ENCODE results near the gene PIGU. TPM values are rescaled to one million over a fixed set of nuclear protein-coding genes. Genes with fewer than 3 reads are reported as not detected.

The PIGU gene
- total RNA-seq, 1 donor from 2014 or later: 33.5 TPM

- peak; percentile 93 for DNase-seq (ENCODE audit: low spot score)
Observed at GRCh38 chr20:34558320-34559218, 118.3 kb downstream of the PIGU start, which contains the start of gene MAP1LC3A. Gene MAP1LC3A, plus strand, starts transcription at chr20:34558718. Its CDS starts 151 bp downstream, at chr20:34558869.

DNA sequence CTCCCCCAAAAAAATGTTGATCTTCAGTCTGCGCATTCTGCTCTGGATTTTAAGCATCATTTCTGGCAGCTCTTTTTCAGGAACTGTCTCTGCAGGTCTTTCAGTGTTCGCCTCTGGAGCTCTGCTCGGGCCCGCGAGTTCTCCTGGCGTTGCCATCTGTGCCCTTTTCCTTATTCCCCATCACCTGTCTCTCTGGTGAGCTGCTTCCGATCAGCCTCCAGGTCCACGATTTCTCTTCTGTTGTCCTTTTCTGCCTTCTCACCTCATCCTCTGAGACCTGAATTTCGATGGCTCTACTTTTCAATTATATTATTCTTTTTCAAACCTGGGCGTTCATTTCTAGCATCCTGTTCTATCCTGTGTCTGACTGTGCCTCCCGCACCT is 119.0 kb downstream of the PIGU start:
- no peak for DNase-seq (ENCODE audit: low spot score)

GRCh38 chr20:34553366-34553867 is 123.5 kb downstream of the PIGU start:
- no peak for DNase-seq (ENCODE audit: low spot score)

DNA sequence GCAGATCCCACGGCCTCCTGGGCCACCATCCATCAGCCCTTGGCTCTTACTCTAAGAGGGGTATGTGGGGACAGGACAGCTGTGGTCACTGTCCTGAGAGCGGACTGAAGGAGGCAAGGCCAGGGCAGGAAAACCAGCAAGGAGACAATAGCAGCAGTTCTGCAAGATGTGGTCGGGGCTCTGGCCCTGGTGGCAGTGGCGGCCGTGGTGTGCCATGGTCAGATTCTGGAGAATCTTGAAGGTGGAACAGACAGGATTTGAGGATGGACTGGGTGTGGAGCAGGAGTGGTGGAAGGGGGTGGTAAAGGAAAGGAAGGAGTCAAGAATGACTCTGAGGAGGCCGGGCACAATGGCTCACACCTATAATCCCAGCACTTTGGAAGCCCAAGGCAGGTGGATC is 124.3 kb downstream of the PIGU start:
- DNase-seq (ENCODE audit: low spot score): no peak

GRCh38 chr20:34549929-34550305 is 127.0 kb downstream of the PIGU start:
- DNase-seq (ENCODE audit: low spot score): no peak

- peak; percentile 67 for DNase-seq (ENCODE audit: low spot score)
Observed at GRCh38 chr20:34549291-34549928, 127.5 kb downstream of the PIGU start.

DNA sequence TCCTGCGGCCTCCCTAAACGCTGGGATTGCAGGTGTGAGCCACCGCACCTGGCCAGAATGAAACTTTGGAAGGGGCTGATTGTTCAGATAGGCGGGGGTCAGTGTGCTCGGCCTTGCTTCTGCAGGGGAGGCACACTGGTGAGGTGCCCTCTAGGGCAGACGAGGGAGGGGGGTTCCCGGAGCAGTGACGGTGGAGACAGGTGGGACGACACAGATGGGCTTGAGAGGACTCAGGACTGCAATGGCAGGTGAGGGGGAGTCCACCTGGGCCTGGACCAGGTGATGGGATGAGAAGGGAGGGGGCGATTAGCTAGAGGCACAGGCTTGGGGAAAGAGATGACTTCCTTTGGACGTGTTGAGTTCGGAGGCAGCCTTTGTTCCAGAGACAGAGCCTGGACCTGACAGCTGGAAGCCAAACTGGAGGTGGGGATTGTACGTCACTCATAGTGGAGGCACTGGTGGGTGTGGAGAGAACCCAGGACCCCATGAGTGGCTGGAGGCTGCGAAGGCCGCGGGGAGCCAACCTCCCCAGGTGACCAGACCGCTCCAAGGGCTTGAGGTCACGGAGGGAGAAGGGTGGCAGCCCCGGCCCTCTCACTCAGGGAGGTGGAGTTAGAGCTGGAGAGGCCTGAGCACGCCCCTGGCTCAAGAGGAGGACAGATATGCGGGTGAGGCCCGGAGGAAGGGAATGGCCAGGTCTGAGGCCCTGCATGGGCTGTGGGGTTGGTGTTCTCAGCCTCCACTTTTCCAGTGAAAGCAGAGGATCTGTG is 128.9 kb downstream of the PIGU start:
- DNase-seq (ENCODE audit: low spot score): no peak

DNA sequence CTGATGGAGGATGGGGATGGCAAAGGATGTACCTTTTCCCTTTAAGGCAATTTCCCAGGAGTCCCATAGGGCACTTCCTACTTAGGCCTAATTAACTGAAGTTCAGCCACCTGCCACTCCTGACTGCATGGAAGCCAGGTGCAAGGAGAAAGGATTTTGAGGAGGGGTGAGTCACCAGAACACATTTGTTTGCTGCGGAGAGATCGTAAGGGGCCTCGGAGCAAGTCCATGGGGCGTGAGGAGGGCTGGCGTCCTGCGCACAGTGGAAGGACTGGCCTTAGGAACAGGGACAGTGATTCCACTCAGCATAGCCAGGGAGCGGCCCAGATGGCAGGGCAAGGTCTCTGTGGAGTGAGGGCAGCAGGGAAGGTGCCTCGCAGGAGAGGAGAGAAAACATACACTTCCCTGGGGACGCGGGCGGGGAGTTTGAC is 130.1 kb downstream of the PIGU start:
- no peak for DNase-seq (ENCODE audit: low spot score)

- no peak for DNase-seq (ENCODE audit: low spot score)
Observed at GRCh38 chr20:34544109-34544796, 132.6 kb downstream of the PIGU start.

DNA sequence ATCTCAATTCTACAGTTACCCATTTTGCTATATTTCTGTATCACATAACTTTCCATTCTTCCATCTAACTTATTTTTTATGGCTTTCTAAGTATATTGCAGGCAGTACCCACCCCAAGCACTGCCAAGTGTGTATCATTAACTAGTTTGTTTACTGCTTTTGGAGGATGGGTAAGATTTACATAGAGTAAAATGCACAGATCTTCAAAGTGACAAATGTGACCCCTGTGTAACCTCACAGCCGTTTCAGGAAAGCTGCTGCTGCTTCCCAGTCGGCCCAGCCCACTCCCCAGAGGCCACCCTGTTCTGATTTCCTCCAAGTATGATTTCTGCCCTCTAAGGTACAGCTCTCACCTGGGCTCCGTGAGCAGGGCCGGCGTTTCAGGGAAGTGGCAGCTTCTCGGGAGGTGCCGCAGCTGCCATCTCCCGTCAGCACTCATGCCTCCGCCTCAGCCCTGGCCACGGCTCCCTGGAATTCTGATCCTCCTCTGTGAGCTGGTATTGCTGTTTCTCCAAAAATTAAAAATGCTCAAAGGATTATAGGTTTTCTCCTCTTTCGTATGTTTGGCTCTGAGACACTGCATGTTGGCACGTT is 133.3 kb downstream of the PIGU start:
- DNase-seq (ENCODE audit: low spot score): no peak

DNA sequence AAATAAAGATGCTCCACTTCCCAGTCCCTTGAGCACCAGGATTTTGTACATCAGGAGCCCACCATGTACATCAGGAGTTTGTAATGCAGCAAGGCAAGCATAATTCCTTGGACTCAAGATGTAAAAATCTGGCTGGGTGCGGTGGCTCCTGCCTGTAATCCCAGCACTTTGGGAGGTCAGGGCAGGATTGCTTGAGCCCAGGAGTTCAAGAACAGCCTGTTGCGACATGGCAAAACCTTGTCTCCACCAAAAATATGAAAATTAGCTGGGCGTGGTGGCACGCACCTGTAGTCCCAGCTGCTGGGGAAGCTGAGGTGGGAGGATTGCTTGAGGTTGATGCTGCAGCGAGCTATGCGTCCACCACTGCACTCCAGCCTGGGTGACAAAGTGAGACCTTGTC is 134.5 kb downstream of the PIGU start:
- DNase-seq (ENCODE audit: low spot score): no peak

- no peak for DNase-seq (ENCODE audit: low spot score)
Observed at GRCh38 chr20:34541917-34542316, 135.0 kb downstream of the PIGU start.

DNA sequence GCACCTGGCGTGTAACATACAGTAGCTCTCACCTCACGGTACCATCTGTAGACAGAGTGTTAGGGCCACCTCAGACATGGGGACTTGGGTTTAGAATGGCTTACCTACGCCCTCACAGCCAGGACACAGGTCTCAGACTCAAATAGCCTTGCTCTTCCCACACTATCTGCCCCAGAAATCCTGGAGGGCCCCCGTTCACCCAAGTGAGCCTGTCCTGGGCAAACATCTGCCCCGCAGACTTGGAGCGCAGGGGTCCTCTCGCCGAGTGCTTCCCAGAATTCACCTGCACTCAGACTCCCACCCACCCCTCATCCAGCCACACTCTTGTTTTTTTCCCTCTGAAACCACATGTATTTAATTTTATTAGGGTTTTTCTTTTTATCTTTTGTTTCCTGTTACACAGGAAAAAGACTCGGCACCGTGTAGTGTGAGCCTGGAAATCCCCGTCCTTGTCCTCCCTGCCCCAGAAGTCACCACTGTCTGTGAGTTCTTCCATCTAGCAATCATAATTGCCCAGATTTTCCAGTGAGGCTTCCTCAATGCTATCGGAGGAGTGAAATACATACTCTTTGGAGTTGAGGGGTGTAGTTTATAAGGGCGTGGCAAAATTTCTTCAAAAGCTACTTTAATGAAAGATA is 135.5 kb downstream of the PIGU start:
- no peak for DNase-seq (ENCODE audit: low spot score)

DNA sequence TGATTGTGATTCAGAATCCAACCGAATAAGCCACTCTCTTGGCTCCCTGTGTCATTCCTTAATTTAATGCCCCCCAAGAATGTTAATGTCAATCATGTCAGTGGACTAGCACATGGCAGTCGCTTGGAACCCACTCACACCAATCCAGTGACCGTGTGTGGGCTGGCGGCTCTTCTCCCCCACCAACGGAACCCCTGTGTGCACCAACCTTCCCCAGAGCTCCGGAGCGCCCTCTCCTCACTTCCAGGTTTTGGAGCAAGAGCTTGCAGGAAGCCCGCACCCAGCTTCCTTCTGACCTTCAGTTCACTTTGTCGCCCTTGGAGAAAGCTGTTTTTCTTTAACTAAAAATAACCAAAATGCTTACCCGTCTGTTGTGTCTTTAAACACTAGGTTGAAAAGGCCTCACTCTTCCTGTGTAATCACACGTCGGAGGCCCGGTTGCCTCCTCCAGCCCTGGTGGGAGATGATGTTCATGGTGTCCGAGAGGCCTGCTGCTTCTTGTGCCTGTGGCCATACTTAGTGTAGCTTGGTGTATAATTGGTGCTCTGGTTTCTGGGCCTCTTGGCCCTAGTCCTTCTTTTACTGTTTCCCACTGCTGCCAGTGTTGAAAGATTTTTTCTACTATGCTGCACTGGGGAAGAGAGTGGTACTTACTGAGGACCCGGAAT is 136.2 kb downstream of the PIGU start:
- DNase-seq (ENCODE audit: low spot score): no peak

- DNase-seq (ENCODE audit: low spot score): no peak
Observed at GRCh38 chr20:34539756-34540155, 137.1 kb downstream of the PIGU start.

- DNase-seq (ENCODE audit: low spot score): no peak
Observed at GRCh38 chr20:34538671-34539123, 138.2 kb downstream of the PIGU start.

DNA sequence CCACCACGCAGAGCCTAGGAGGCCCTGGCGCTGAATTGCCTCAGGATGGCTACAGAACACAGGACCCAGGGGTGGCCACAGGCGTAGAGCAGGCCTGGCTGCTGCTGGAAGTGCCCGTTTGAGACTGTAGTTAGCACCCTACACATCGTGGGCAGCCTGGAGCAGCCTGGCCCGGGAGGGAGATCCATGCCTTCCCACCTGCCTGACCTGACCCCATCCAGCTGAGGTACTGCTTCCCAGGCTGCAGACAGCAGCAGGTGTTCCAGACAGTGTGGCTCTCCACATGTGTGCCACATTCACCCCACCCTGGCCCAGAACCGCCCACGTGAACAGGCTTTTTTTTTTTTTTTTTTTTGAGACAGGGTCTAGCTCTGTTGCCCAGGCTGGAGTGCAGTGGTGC is 139.2 kb downstream of the PIGU start:
- no peak for DNase-seq (ENCODE audit: low spot score)

DNA sequence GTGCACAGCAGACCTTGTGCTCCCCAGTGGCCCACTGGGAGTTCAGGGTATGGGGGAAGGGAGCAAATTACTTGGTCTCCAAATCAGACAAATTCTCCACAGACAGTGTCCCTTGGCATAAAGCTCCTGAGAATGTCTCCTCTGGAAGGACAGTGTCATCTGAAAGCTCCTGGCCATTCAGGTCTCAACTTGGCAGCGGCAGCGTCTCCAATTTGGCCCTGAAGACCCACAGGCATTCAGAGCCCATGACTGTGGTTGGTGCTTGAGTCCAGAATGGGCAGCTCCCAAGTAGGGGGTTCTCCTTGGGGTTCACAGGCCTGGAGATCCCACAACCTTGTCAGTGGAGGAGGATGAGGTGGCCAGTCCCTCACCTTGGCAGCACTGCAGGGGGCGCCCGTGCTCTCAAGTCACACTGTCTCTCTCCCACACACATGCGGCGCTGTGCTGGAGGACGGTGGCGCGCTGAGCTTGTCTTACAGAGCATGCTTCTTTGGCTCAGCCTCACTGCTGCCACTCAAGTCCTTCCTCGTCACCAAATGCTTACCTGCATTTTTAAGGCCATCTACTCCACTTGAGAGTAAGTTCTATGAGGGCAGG is 140.0 kb downstream of the PIGU start:
- no peak for DNase-seq (ENCODE audit: low spot score)

- DNase-seq (ENCODE audit: low spot score): no peak
Observed at GRCh38 chr20:34535857-34536256, 141.0 kb downstream of the PIGU start.

Measured in ureter (tissue), 1 donor.